GM20000 (cell line): ENCODE data around the gene SMURF1.
"Not testable (repeated sequence)": the region's sequence is repeated elsewhere in the genome, so short reads cannot be mapped to it uniquely, and the experiment has no call there.

Experiments used
- DNase-seq: peaks from one replicate; pipeline ENCODE4 v3.0.0; 2012; ENCODE audit warnings: low spot score
- CTCF ChIP-seq: IDR thresholded peaks from 2 replicates; pipeline ENCODE4 v1.5.1; 2012; ENCODE audit warnings: mild to moderate bottlenecking, control low read depth; ENCODE audit errors: extremely low read depth, missing control alignments

The SMURF1 gene

GRCh38 chr7:99109108-99110051, 34.5 kb downstream of the SMURF1 start:
- no peak for DNase-seq
- TF ChIP-seq CTCF, result no peak

- TF ChIP-seq CTCF, result no peak
- DNase-seq, result no peak
These were observed 35.3 kb downstream of the SMURF1 start for GRCh38 chr7:99108613-99109012.

- no peak for TF ChIP-seq CTCF
- no peak for DNase-seq
These were observed 37.1 kb downstream of the SMURF1 start for GRCh38 chr7:99106821-99107241.

GRCh38 chr7:99106411-99106810, 37.5 kb downstream of the SMURF1 start:
- no peak for DNase-seq
- TF ChIP-seq CTCF, result no peak

- no peak for TF ChIP-seq CTCF
- no peak for DNase-seq
These were observed 38.2 kb downstream of the SMURF1 start for GRCh38 chr7:99105756-99106155.

- DNase-seq, result no peak
- no peak for TF ChIP-seq CTCF
These were observed 39.3 kb downstream of the SMURF1 start for GRCh38 chr7:99104631-99105030.

GRCh38 chr7:99103836-99104235, 40.1 kb downstream of the SMURF1 start:
- not testable (repeated sequence) for DNase-seq
